HepG2 (cell line): ENCODE data around the gene LCLAT1. TPM values are rescaled to one million over a fixed set of nuclear protein-coding genes. Genes with fewer than 3 reads are reported as not detected.

Experiments
- CCAR2 ChIP-seq: fragments of 200-400 bp; formaldehyde crosslinking; optimal IDR thresholded peaks from 2 replicates; pipeline ENCODE3; 2018; ENCODE audit warnings: low read depth, mild to moderate bottlenecking, low read length, moderate library complexity
- HMG20B ChIP-seq: conservative IDR thresholded peaks from 2 replicates; pipeline ENCODE4 v1.6.1; 2016; ENCODE audit warnings: missing genetic modification reagents, missing compliant biosample characterization
- MED1 ChIP-seq: sonication (generic); formaldehyde crosslinking; IDR thresholded peaks from 2 replicates; pipeline ENCODE4 v1.4.0; 2020; ENCODE audit warnings: missing genetic modification reagents
- NR3C1 ChIP-seq: sonication (generic); formaldehyde crosslinking; IDR thresholded peaks from 2 replicates; pipeline ENCODE4 v1.4.0; 2020; ENCODE audit warnings: missing genetic modification reagents
- ZNF24 ChIP-seq: fragments of 450-650 bp; IDR thresholded peaks from 2 replicates; pipeline ENCODE4 v1.6.1; 2017; ENCODE audit warnings: antibody characterized with exemption, mild to moderate bottlenecking
- ZNF564 ChIP-seq: sonication (generic); formaldehyde crosslinking; IDR thresholded peaks from 2 replicates; pipeline ENCODE4 v1.8.1; 2023; ENCODE audit warnings: mild to moderate bottlenecking, missing genetic modification reagents
- ZNF740 ChIP-seq: sonication (generic); formaldehyde crosslinking; IDR thresholded peaks from 2 replicates; pipeline ENCODE4 v1.4.0; 2020; ENCODE audit warnings: missing genetic modification reagents
- polyA plus RNA-seq, 8 experiments: library from polyadenylated mRNA; depleted of rRNA in 3 of 8; stranded (reverse) in 7 of 8; unstranded in 1 of 8; fragments of >200 nt; fragmentation: Illumina TruSeq in 4 of 8; extraction: Trizol in 4 of 8; gene quantifications; 2 replicates each; pipeline versions ENCODE4 v1.2.1 to v1.2.3, GENCODE V29; 2011 to 2016; ENCODE audit warnings: low read depth in 4 of 8, missing spikeins in 1 of 8, mixed read lengths in 1 of 8; ENCODE audit not compliant: insufficient read depth in 1 of 8
- total RNA-seq, 5 experiments: library from RNA; depleted of rRNA; stranded (reverse); fragments of >200 nt; fragmentation: Illumina TruSeq; extraction: Trizol; gene quantifications; 2 replicates each; pipeline ENCODE4 v1.2.3, GENCODE V29; 2016; ENCODE audit warnings: low read depth in 1 of 5
- TF ChIP-seq, protein P1 (sequence below): sonication (generic); formaldehyde crosslinking; IDR thresholded peaks from 2 replicates; pipeline ENCODE4 v1.4.0; 2020; ENCODE audit warnings: missing genetic modification reagents

The LCLAT1 gene
- total and polyA plus RNA-seq, 2 of the 13 experiments (the other 11 are each of a cell fraction or from before 2014, with no cell fraction given) = 18.0 to 28.0 TPM

GRCh38 chr2:30421026-30421603 is 25.9 kb upstream of the LCLAT1 start (continued):
- TF ChIP-seq, protein P1, sequence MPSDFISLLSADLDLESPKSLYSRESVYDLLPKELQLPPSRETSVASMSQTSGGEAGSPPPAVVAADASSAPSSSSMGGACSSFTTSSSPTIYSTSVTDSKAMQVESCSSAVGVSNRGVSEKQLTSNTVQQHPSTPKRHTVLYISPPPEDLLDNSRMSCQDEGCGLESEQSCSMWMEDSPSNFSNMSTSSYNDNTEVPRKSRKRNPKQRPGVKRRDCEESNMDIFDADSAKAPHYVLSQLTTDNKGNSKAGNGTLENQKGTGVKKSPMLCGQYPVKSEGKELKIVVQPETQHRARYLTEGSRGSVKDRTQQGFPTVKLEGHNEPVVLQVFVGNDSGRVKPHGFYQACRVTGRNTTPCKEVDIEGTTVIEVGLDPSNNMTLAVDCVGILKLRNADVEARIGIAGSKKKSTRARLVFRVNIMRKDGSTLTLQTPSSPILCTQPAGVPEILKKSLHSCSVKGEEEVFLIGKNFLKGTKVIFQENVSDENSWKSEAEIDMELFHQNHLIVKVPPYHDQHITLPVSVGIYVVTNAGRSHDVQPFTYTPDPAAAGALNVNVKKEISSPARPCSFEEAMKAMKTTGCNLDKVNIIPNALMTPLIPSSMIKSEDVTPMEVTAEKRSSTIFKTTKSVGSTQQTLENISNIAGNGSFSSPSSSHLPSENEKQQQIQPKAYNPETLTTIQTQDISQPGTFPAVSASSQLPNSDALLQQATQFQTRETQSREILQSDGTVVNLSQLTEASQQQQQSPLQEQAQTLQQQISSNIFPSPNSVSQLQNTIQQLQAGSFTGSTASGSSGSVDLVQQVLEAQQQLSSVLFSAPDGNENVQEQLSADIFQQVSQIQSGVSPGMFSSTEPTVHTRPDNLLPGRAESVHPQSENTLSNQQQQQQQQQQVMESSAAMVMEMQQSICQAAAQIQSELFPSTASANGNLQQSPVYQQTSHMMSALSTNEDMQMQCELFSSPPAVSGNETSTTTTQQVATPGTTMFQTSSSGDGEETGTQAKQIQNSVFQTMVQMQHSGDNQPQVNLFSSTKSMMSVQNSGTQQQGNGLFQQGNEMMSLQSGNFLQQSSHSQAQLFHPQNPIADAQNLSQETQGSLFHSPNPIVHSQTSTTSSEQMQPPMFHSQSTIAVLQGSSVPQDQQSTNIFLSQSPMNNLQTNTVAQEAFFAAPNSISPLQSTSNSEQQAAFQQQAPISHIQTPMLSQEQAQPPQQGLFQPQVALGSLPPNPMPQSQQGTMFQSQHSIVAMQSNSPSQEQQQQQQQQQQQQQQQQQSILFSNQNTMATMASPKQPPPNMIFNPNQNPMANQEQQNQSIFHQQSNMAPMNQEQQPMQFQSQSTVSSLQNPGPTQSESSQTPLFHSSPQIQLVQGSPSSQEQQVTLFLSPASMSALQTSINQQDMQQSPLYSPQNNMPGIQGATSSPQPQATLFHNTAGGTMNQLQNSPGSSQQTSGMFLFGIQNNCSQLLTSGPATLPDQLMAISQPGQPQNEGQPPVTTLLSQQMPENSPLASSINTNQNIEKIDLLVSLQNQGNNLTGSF (CRISPR knock-in tag) = no peak
- TF ChIP-seq ZNF24 (no peak), ZNF740 (CRISPR knock-in tag) (no peak), ZNF564 (no peak), HMG20B (no peak), NR3C1 (CRISPR knock-in tag) (no peak), MED1 (CRISPR knock-in tag) (no peak), CCAR2 (no peak)
- TF ChIP-seq, all 625 proteins: peak for 0
